KOPT-K1 (cell line): ENCODE data around the gene TMEM129.

Experiments used
- H3K27ac ChIP-seq: fragments of 200-600 bp; sonication (generic); 2 replicates; pipeline ENCODE4 v1.5.1; 2016; ENCODE audit warnings: antibody characterized with exemption, mild to moderate bottlenecking, low read depth, low read length; ENCODE audit not compliant: poor library complexity, severe bottlenecking
- H3K36me3 ChIP-seq: fragments of 200-600 bp; sonication (generic); 2 replicates; pipeline ENCODE4 v1.5.1; 2017; ENCODE audit warnings: antibody characterized with exemption, mild to moderate bottlenecking, low read length, moderate library complexity; ENCODE audit not compliant: insufficient read depth
- H3K9me3 ChIP-seq: fragments of 200-600 bp; sonication (generic); 2 replicates; pipeline ENCODE4 v1.5.1; 2017; ENCODE audit warnings: antibody characterized with exemption, low read length, mild to moderate bottlenecking; ENCODE audit not compliant: insufficient read depth, poor library complexity, severe bottlenecking

TMEM129 gene

GRCh38 chr4:1739358-1739757, 18.2 kb upstream of the TMEM129 start:
- peaks cover 30% of the 10 kb centered on the region for H3K9me3 ChIP-seq
- peaks cover 99% of the 10 kb centered on the region for H3K36me3 ChIP-seq
- no peak overlapping the region for H3K27ac ChIP-seq

GRCh38 chr4:1738410-1738809, 17.3 kb upstream of the TMEM129 start:
- H3K27ac ChIP-seq: no peak overlapping the region
- H3K36me3 ChIP-seq: peaks cover 99% of the 10 kb centered on the region
- peaks cover 30% of the 10 kb centered on the region for H3K9me3 ChIP-seq

GRCh38 chr4:1737666-1738065, 16.5 kb upstream of the TMEM129 start:
- H3K36me3 ChIP-seq: peaks cover 100% of the 10 kb centered on the region
- H3K27ac ChIP-seq: no peak overlapping the region
- H3K9me3 ChIP-seq: peaks cover 30% of the 10 kb centered on the region

GRCh38 chr4:1736812-1737211, 15.7 kb upstream of the TMEM129 start:
- H3K36me3 ChIP-seq: peaks cover 100% of the 10 kb centered on the region
- H3K9me3 ChIP-seq: peaks cover 30% of the 10 kb centered on the region
- H3K27ac ChIP-seq: no peak overlapping the region

- Histone ChIP-seq H3K9me3 (peaks cover 30% of the 10 kb centered on the region), H3K36me3 (peaks cover 100% of the 10 kb centered on the region), H3K27ac (no peak overlapping the region)
Observed at GRCh38 chr4:1735215-1735614, 14.1 kb upstream of the TMEM129 start.

- H3K27ac ChIP-seq: no peak overlapping the region
- peaks cover 99% of the 10 kb centered on the region for H3K36me3 ChIP-seq
- H3K9me3 ChIP-seq: peaks cover 22% of the 10 kb centered on the region
Observed at GRCh38 chr4:1732911-1733310, 11.8 kb upstream of the TMEM129 start.

- Histone ChIP-seq H3K27ac (no peak overlapping the region), H3K36me3 (peaks cover 99% of the 10 kb centered on the region), H3K9me3 (peaks cover 5% of the 10 kb centered on the region)
Observed at GRCh38 chr4:1731180-1731579, 10.1 kb upstream of the TMEM129 start.

GRCh38 chr4:1730532-1731135, 9.5 kb upstream of the TMEM129 start:
- no peak overlapping the region for H3K27ac ChIP-seq
- peaks cover 99% of the 10 kb centered on the region for H3K36me3 ChIP-seq
- H3K9me3 ChIP-seq: peaks cover 1% of the 10 kb centered on the region

GRCh38 chr4:1728061-1728980, 7.2 kb upstream of the TMEM129 start:
- Histone ChIP-seq H3K36me3 (peaks cover 99% of the 10 kb centered on the region), H3K9me3 (no peaks in the 10 kb centered on the region), H3K27ac (no peak overlapping the region)

- Histone ChIP-seq H3K36me3 (peaks cover 99% of the 10 kb centered on the region), H3K9me3 (no peaks in the 10 kb centered on the region), H3K27ac (no peak overlapping the region)
Observed at GRCh38 chr4:1727117-1728031, 6.3 kb upstream of the TMEM129 start.

GRCh38 chr4:1726146-1726934, 5.2 kb upstream of the TMEM129 start:
- H3K36me3 ChIP-seq: peaks cover 90% of the 10 kb centered on the region
- no peak overlapping the region for H3K27ac ChIP-seq
- no peaks in the 10 kb centered on the region for H3K9me3 ChIP-seq

- Histone ChIP-seq H3K36me3 (peaks cover 82% of the 10 kb centered on the region), H3K27ac (no peak overlapping the region), H3K9me3 (no peaks in the 10 kb centered on the region)
Observed at GRCh38 chr4:1725521-1725920, 4.4 kb upstream of the TMEM129 start.

- H3K27ac ChIP-seq: peak overlapping the region; percentile 94
- H3K36me3 ChIP-seq: peaks cover 70% of the 10 kb centered on the region
Observed at GRCh38 chr4:1723131-1723801, 2.1 kb upstream of the TMEM129 start.

GRCh38 chr4:1722551-1723118, 1.5 kb upstream of the TMEM129 start:
- peak overlapping the region; percentile 94 for H3K27ac ChIP-seq
- peaks cover 70% of the 10 kb centered on the region for H3K36me3 ChIP-seq
- no peaks in the 10 kb centered on the region for H3K9me3 ChIP-seq

More at GRCh38 chr4:1723131-1723801, 2.1 kb upstream of the TMEM129 start:
- no peaks in the 10 kb centered on the region for H3K9me3 ChIP-seq
